Measurements from ENCODE around the gene LEF1. TPM values are rescaled to one million over a fixed set of nuclear protein-coding genes. Genes with fewer than 3 reads are reported as not detected.

LEF1 gene
- total RNA-seq, 4 donors from 2014 or later: 0.42 to 3.6 (median 1.9) TPM

- Histone ChIP-seq H3K4me1 (peaks cover 0 to 5% (median 0%) of the 10 kb centered on the region in 4 donors), H3K27ac (replicated peaks in 1 of 4) (no peak overlapping the region), H3K27me3 (no peaks in the 10 kb centered on the region), H3K36me3 (peaks cover 35 to 97% (median 72%) of the 10 kb centered on the region in 4 donors), H3K9me3 (no peaks in the 10 kb centered on the region), H3K4me3 (no peak overlapping the region)
- TF ChIP-seq POLR2AphosphoS5 (IDR thresholded peaks at IDR 0.05) (no peak), CTCF (IDR thresholded peaks at IDR 0.05) (peak in 2 of 3 experiments; percentile 12 to 18), EP300 (IDR thresholded peaks at IDR 0.05) (no peak), POLR2A (IDR thresholded peaks at IDR 0.05; ENCODE audit: low read depth) (no peak)
- DNase-seq (ENCODE audit: extremely low spot score): no peak
- intact Hi-C loops (cut with DNase I): loop anchor here (5.0 kb wide), 1 partner anchor 542 kb away; no protein-coding TSS in a partner anchor
- WGBS: 75% methylated on average over 2 of the region's 2 CpGs
Measured at GRCh38 chr4:108030332-108030731, 138.4 kb downstream of the LEF1 start.

GRCh38 chr4:108029731-108030130 lies 139.0 kb downstream of the LEF1 start:
- H3K4me1 ChIP-seq: peaks cover 0 to 5% (median 0%) of the 10 kb centered on the region in 4 donors
- WGBS: 85% methylated on average over 5 of the region's 5 CpGs
- H3K27me3 ChIP-seq: no peaks in the 10 kb centered on the region
- H3K9me3 ChIP-seq: no peaks in the 10 kb centered on the region
- DNase-seq (ENCODE audit: extremely low spot score): no peak
- H3K36me3 ChIP-seq: peaks cover 34 to 97% (median 75%) of the 10 kb centered on the region in 4 donors
- H3K4me3 ChIP-seq: no peak overlapping the region
- intact Hi-C loops (cut with DNase I): loop anchor here (5.0 kb wide), 1 partner anchor 543 kb away; no protein-coding TSS in a partner anchor
- TF ChIP-seq CTCF (IDR thresholded peaks at IDR 0.05) (no peak), POLR2AphosphoS5 (IDR thresholded peaks at IDR 0.05) (no peak), EP300 (IDR thresholded peaks at IDR 0.05) (no peak), POLR2A (IDR thresholded peaks at IDR 0.05; ENCODE audit: low read depth) (no peak)
- H3K27ac ChIP-seq (replicated peaks in 1 of 4): no peak overlapping the region

GRCh38 chr4:108029016-108029720 lies 139.6 kb downstream of the LEF1 start:
- Histone ChIP-seq H3K4me1 (peaks cover 0 to 5% (median 0%) of the 10 kb centered on the region in 4 donors), H3K4me3 (no peak overlapping the region), H3K27ac (replicated peaks in 1 of 4) (no peak overlapping the region), H3K9me3 (no peaks in the 10 kb centered on the region), H3K36me3 (peaks cover 34 to 97% (median 75%) of the 10 kb centered on the region in 4 donors), H3K27me3 (no peaks in the 10 kb centered on the region)
- intact Hi-C loops (cut with DNase I): no loop called here
- 94% methylated on average over 9 of the region's 9 CpGs for WGBS
- TF ChIP-seq CTCF (IDR thresholded peaks at IDR 0.05) (no peak), POLR2A (IDR thresholded peaks at IDR 0.05; ENCODE audit: low read depth) (no peak), POLR2AphosphoS5 (IDR thresholded peaks at IDR 0.05) (no peak), EP300 (IDR thresholded peaks at IDR 0.05) (no peak)
- DNase-seq (ENCODE audit: extremely low spot score): no peak

- H3K4me1 ChIP-seq: no peaks in the 10 kb centered on the region
- no peak overlapping the region for H3K27ac ChIP-seq (replicated peaks in 1 of 4)
- H3K27me3 ChIP-seq: no peaks in the 10 kb centered on the region
- no peak overlapping the region for H3K4me3 ChIP-seq
- no peak for DNase-seq (ENCODE audit: extremely low spot score)
- H3K36me3 ChIP-seq: peaks cover 60 to 100% (median 95%) of the 10 kb centered on the region in 4 donors
- TF ChIP-seq POLR2A (IDR thresholded peaks at IDR 0.05; ENCODE audit: low read depth) (no peak), CTCF (IDR thresholded peaks at IDR 0.05) (no peak), EP300 (IDR thresholded peaks at IDR 0.05) (no peak)
- intact Hi-C loops (cut with DNase I): no loop called here
- no peaks in the 10 kb centered on the region for H3K9me3 ChIP-seq
Measured at GRCh38 chr4:108024878-108025165, 143.9 kb downstream of the LEF1 start.

Measured in esophagus muscularis mucosa (tissue), 4 donors.